Frontal cortex (tissue), 4 donors: ENCODE measurements around the gene ACAD10. TPM values are rescaled to one million over a fixed set of nuclear protein-coding genes. Genes with fewer than 3 reads are reported as not detected.
A peak's percentile ranks its signal among the peaks of the same experiment; 100 is the strongest.
"Not testable (repeated sequence)": the region's sequence is repeated elsewhere in the genome, so short reads cannot be mapped to it uniquely, and the experiment has no call there.

Experiments
- DNase-seq, 2 donors: peaks; one replicate each; pipeline ENCODE4 v3.0.0; 2012; ENCODE audit warnings: low spot score in 2 of 2
- FAIRE-seq: peaks from 2 replicates; lab custom pipeline; 2012; peaks lifted over from hg19 to GRCh38; lab: Jason Lieb, UNC
- total RNA-seq: library from RNA; depleted of rRNA; stranded (reverse); fragments of >200 nt; gene quantifications from one replicate; pipeline ENCODE4 v1.2.3, GENCODE V29; 2014
- donor health status: control.
- donor health status: control.
- donor health status: control.

Gene ACAD10
- 12.6 TPM for total RNA-seq

DNA sequence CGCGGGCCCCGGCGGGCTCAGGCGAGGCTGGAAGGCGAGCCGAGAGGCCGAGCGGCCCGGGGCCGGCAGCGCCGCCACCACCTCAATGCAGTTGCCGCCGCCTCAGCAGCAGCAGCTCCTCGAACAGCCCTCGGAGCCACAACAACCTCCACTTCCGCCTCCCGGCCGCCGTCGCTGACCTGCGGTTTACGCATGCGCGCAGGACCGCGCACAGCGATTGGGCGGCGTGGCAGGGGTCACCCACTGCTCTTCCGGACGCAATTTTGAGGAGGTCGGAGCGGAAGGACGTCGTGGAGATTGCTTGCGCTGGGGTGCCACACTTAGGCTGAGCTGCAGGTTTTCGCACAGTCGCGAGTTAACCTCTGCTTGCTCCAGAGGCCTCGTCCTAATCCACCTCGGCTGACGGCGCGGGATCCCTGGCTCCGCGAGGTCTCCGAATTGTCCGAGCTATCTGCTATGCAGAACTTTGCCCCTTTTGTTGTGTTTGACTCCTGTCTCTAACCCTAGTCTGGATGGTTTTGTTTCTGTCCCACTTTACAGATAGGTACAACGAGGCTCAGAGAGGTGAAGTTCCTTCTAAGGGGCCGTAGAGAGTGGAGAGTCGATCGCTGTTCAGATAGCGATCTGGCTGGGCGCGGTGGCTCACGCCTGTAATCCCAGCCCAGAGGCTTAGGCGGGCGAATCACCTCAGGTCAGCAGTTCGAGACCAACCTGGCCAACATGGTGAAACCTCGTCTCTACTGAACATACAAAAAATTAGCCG, at the start of gene ACAD10, which contains the start of gene BRAP:
TSS of gene ACAD10 (plus strand) at position 243 of the 763 bp plus-strand sequence. CDS start 6,657 bp downstream, outside the sequence.
TSS of gene BRAP (minus strand) at position 146 of the 763 bp plus-strand sequence. CDS start 164 bp downstream, outside the sequence.
- DNase-seq (peak; percentile 91), FAIRE-seq (no peak)

DNA sequence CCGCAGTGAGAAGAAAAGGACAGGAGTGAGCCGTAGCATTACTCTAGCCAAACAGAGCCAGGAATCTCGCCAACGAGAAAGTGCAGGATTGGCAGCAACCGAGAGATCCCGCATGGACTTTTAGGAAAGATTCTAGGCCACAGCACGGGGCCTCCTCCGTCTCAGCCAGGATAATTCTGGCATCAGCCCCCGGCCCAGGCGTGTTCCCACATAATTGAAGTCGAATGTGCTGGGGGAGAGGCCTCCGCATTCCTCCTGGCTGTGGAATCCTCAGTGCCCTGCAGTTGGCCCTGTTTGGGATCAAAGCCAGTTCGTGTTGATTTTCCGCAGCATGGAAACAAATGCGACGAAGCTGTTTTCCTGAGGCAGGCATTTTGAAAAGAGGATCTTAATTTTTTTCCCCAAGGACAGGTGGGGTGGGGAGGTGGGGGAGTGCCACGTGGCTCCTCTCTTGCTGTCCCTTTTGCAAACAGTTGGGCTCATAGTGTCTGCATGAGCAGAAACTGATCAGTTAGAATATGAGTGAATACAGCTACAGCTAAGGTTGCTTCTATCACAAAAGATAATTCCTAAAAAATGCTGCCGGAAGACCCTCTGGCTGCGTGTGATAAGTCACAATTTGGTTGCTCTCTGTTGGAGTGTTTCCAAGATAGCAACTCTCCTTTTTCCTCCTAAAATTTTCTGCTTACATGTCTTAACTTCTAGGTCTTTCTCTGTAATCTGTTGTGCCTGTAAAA, 49.5 kb upstream of the ACAD10 start:
- DNase-seq (peak in 1 of 2 donors; percentile 36), FAIRE-seq (no peak)

DNA sequence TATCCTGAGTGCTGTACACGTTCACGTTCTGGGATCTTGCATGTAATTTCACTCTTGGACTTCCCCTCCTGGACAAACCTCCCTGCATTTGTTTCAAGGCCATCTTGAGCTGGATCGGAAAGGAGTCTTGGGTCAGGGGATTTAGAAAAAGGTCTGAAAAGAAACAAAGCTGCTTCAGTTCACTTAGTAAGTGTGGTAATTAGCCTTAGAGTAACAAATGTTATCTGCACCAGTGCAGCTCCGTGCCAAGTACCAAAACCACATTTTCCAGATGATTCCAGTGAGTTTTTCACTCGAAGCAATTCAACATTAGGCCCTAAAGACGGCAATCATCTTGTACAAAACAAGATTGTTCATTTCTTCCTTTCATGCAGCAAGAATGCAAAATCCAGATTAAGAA, 47.3 kb upstream of the ACAD10 start:
- no peak for FAIRE-seq
- DNase-seq: no peak

DNA sequence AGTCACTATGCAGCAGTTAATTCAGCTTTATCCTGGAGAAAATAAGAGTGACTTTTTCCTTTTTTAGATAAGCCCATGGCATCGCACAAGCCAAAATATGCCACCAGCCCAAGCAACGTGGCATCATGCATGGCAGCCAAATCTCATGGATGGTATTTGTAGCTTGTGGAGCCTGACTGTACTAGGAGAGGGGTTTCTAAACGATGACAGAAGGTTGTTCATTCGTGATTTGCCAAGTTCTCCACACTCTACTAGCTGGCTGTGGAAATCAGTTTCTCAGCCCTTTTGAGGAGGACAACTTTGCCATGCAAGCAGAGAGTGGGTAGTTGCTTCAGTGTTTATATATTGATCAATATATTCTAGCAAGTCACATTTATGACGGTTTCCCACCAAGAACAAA, 45.3 kb upstream of the ACAD10 start:
- FAIRE-seq (no peak), DNase-seq (no peak)

DNA sequence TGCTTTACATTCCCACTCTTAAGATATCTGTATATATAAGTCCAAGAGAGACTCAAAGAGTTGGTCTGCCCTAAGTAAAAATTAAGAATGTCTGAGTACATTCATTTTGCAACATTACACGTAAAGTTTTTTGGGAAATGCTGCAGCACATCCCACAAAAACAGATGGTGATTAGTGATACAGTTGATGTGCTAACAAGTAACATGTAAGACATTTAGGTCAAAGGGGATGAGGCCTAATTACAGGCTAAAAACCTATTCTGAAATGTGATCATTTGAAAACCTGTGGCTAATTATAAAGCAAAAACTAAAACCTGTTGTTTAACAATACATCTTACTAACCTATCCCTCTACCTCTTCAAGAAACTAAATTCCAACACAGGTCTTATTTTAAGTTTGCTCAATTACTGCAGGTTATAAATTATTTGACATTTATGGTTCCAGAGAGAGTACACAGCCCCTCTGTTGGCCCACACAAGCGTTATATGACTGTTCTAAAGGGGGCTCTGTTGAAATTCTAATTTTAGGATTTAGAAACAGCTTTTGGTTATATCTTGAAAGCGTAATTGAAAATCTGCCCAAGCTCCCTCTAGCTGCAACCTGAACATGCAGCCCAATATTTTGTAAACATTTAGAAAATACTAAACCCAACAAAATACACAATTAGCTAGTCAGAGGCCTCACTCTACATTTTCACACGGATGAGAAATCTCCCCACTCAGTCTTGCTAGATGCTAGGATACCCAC, 43.0 kb upstream of the ACAD10 start:
- FAIRE-seq: no peak

DNA sequence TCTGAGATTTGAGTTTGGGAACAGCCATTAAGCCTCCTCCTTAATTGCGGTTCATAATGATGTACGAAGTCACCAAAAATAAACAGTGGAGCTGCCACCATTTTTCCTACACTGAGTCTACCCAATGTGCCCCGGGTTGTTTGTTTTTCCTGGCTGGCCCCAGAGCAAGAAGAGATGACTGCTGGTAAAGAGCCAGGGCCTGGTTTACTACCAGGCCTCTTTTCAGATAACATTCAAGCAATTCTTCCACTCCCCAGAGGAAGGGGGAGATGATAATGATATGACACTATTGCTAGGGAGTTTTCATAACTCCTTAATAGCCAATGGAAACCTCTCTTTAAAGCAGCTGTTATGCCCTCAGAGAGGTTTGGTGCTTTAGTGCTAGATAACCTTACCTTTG, 42.4 kb upstream of the ACAD10 start:
- FAIRE-seq (no peak), DNase-seq (no peak)

More for the DNA sequence above, 43.0 kb upstream of the ACAD10 start:
- DNase-seq: no peak

DNA sequence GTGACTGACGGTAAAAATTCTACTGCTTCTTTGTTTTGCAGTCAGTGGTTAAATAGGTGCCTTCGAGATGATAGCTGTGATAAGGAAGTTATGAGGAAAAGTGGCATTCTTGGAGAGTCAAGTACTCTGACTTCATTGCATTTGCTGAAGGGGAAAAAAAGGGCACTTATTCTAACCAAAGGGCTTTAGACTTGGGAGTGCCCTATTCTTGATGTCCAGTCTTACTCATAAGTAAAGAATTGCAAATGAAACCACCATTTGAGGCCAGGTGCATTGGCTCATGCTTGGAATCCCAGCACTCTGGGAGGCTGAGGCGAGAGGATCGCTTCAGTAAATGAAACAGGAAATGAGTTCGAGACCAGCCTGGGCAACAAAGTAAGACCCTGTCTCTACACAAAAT, 40.4 kb upstream of the ACAD10 start:
- DNase-seq: no peak
- no peak for FAIRE-seq

DNA sequence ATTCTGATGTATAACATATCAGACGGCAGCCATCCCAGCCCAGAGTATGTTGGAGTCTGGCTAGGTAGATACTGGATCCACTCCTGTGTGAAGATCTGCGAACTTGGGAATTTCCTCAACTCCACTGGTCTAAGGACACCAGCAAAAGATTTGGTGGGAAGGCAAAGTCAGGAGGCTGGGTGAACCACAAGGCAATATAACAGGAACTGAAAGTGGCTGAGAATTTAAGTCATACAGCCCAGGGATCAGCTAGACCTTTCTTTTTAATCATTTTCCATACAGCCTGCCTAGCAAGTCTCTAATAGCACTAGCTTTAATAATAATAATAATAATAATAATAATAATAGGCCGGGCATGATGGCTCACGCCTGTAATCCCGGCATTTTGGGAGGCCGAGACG, 34.9 kb upstream of the ACAD10 start:
- FAIRE-seq: no peak
- no peak for DNase-seq

DNA sequence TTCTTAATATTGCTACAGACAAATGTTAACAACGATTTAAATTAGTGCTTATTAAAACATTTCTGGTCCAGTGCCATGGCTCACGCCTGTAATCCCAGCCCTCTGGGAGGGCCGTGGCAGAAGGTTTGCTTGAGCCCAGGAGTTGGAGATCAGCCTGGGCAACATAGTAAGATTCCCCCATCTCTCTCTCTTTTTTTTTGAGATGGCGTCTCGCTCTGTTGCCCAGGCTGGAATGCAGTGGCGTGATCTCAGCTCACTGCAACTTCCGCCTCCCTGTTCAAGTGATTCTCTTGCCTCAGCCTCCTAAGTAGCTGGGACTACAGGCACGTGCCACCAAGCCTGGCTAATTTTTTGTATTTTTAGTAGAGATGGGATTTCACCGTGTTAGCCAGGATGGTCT, 33.3 kb upstream of the ACAD10 start:
- not testable (repeated sequence) for FAIRE-seq

DNA sequence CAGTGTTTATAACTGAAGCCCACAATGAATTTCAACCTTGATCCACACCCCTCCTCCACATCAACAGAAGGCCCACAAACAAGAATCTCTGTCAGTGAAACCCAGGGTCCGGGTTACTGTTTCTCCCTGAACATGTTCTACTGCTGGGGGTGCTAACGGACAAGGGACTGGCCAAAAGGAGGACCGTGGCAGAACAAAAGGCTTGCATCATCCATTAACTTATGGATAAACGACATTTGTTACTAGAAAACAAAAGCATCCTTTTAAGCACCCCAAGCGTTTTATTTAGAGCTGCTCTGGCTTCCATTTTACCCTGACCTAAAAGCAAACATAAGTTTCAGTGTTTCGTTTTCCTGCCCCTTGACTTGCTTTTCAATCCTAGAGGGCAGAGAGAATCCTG, 32.3 kb upstream of the ACAD10 start:
- DNase-seq (peak in 1 of 2 donors; percentile 28), FAIRE-seq (no peak)

More for the DNA sequence above, 33.3 kb upstream of the ACAD10 start:
- DNase-seq: not testable (repeated sequence)

DNA sequence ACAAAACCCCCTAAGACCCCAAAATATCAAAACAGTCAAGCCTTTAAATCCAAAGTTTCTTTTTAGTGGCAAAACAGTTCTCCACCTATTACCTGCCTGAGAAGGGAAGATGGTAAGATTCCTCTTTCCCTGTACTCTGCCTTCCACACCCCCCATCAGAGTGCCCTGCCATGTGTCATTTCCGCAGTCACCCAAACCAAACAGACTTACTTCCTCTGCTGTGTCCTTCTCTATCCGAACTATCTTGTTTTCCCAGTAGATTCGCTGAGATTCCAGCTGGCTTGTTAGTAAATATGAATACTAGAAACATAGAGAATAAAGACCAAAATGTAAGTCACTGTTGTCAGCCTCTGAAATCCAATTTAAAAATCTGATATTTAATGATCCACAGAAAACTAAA, 30.5 kb upstream of the ACAD10 start:
- DNase-seq (no peak), FAIRE-seq (no peak)

DNA sequence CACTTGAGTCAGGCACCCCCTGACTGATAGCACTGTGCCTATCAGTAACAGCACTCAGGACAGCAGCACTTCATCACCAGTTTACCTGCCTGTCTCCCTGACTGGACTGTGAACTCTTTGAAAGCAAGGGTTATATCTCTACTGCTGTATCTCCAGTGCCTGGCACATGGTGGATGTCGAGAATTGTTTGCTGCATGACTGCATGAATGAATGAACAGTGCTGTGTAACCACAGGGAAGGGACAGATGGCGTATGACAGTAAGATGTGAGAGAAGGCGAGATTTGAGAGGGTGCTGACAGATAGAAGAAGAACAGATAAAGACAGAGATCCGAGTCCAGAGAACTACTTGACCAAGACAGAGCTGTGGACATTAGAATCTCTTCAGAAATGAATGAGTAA, 29.8 kb upstream of the ACAD10 start:
- FAIRE-seq: no peak
- DNase-seq: no peak

DNA sequence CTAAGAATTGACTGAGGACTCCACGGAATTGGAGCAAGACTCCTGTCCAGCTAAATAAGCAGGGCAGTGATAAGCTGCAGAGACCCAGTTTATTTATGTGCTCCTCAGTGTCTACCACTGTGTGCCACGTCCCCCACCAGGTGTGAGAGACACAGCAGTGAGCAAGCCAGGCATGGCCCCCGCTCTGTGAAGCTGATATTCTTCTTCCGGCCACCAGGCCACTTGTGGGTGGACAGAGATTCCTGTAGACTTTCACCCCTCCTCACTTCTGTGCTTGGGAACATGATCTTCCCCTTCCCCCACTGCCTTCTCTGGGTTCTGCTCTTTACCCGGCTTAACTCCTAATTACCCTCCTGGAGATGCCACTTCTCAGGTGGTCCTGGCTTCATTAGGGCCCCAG, 21.4 kb upstream of the ACAD10 start:
- DNase-seq (no peak), FAIRE-seq (no peak)

DNA sequence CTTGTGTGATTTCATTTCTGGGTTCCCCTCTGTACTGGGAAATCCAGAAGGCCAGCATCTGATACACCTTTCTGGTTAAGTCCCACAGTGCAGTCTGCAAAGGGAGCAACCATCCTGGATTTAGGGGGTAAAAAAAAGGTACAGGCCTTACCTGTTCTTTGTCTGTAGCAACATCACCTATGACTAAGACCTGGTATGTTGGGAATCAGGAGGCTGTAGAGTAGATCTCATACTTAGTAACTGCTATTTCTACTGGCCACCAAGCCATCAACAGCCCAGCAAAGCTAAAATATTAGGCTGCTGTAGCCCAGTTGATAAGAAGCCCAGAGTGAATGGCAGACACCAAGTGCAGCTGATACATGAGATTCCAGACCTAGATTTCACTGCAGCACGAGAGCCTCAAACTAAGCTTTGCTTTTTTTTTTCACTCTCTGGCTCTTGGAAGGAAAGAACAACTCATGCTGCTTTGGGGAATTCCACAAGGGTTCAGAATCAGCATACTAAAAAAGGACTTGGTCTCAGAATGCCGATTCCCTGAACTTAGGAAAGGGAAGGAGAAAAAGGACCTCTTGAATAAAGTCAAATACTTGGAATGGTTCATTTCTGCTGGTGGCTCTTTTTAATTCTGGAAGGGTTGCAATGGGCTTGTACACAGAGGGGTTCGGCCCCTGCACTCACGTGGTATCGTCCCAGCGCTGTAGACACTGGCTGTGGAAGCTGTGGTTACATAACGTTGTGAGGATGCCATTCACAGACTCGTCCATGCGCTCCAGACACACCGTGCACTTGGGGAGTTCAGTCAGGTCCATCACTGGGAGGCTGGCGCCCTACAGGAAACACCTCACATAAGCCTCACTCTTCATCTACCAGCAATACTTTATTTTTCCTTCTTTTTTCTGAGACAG, 20.6 kb upstream of the ACAD10 start:
- DNase-seq (no peak), FAIRE-seq (no peak)

DNA sequence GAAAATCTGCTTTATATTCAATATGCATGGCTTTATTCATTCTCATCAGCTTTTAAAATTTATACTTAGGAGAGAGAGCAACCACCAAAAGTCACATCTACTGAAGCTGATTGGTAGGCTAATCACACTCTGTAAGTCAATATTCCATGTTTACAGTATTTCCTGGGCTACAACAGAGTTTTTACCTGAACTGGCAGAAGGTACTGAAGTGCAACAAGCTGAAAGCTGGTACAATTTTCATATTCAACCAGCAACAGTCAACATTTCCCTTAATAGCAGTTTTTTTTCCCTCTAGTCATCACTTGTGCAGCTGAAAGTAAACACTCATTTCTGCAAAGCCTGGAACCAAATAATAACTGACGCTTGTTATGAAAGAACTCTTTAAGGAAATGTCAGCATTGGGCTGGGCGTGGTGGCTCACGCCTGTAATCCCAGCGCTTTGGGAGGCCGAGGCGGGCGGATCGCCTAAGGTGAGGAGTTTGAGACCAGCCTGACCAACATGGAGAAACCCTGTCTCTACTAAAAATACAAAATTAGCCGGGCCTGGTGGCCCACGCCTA, 13.0 kb upstream of the ACAD10 start:
- DNase-seq (no peak), FAIRE-seq (no peak)

DNA sequence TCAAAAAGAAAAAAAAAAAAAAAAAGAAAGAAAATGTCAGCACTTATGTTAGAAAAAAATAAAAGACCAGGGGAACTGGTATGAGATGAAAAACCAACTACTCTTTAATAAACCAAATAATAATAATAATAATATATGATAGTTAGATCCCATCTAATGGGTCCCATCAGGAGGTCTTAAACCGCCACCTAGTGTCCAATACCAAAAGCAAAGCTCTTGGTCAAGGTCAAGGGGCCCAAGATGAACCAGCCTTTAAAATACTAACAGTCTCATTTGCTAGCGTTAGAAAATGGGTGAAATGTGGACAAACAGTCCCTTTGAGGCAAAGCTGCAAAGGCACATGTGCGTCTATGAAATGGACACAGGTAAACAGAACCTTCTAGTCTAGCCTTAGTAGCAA, 12.3 kb upstream of the ACAD10 start:
- FAIRE-seq (no peak), DNase-seq (no peak)

DNA sequence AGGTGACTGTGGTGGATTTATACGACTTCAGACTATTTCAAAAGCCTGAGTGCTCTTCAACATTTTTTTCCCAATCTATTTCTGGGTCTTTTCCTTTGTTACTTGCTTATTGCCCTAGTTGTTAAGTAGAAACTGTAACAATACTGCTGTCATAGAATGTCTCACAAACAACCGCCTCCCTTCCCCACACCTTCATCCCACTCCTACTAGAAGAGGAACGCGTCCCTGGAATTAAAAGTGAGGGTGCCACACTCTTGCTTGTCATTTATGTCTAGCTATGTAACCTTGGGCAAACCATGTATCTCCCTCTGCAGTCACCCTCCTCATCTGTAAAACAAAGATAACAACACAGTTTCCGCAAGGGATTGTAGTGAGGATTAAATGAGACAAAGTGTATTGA, 8.7 kb upstream of the ACAD10 start:
- DNase-seq (no peak), FAIRE-seq (no peak)

DNA sequence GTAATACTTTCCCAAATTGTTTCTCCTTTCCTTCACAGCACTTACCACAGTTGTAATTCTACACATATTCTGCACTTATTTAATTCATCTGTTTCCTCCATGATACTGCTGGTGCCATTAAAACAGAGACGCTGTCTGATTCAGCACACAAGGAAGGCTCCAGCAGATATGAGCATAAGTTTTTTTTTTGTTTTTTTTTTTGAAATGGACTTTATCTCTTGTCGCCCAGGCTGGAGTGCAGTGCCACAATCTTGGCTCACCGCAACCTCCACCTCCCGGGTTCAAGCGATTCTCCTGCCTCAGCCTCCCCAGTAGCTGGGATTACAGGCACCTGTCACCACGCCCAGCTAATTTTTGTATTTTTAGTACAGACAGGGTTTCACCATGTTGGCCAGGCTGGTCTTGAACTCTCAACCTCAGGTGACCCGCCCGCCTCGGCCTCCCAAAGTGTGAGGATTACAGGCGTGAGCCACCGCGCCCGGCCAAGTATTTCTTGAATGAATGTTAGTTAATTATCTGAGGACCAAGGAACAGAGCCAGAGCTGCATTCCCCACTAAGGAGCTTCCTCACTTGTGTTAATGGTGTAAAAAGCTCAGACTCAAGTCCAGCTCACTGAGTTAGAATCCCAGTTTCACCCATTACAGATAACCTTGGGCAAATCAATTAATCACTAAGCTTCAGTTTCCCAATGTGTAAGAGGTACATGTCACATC, 1.2 kb upstream of the ACAD10 start:
- FAIRE-seq, DNase-seq: not testable (repeated sequence)
